ENCODE measurements around the gene ANKRD62.
"Not testable (repeated sequence)": the region's sequence is repeated elsewhere in the genome, so short reads cannot be mapped to it uniquely, and the experiment has no call there.

The ANKRD62 gene

DNA sequence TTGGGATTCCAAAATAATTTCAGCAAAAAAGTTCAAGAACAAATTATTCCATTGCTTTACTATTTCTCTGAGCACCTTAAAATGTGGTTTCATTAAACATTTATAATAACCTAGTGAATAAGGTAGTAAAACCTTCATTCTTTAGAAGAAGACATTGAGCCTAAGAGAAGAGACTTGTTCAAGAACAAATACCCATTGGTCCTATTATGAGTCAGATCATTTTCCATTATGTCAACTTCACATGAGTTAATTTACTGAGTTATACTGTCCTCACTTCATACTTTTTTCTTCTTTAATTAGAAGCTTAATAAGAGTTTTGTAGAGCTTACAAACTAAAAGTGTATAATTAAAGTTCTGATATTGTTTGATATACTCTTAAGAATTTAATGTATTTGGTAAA is 5.5 kb downstream of the ANKRD62 start:
- no peak for DNase-seq

DNA sequence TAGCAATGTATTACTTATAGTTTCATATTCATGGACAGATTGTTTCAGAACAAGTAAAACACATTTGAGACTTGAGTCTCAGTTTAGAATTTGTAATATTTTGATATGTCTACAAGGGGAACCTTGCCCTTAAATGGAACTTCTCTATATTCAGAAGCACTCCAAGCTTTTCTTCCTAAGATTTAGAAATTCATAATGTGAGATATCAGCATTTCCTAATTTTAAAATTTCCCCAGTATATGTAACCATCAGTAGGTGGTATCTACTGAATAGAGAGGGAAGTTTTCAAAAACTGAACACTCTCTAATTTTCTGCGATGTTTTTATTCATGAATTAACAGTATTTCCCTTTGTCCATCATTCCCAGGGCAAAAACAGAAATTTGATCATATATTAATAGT is 7.6 kb downstream of the ANKRD62 start:
- no peak for DNase-seq

DNA sequence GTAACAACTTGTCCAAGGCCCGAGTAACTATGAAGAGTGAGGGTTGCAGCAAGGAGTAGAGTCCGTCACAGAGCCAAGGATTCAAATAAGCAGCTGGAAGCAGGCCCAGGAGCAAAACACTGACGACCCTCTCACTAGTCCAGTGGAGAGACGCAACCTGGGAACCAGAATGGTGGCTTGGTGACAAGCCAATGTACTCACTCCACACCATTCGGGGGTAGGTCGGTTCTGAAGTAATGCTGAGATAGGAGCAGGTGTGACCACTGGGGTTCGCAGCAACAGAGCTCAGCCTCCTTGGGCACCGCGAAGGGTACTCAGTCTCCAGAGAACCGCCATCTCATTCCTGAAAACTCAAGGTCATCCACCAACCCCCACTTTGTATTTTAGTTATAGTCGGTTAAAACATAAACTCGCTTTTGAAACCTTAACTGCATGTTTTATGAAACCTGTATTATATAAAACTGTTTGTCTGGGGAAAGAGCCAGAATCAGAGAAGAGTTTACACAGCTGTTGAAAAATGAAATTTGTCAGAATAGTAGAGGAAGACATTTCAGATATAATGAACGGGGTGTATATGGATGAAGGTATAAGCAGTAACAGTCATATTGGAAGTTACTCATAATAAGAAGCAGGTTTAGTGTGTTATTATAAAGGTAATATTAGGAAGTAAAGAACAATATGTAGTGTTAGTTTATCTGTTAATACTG is 8.6 kb downstream of the ANKRD62 start:
- no peak for DNase-seq

DNA sequence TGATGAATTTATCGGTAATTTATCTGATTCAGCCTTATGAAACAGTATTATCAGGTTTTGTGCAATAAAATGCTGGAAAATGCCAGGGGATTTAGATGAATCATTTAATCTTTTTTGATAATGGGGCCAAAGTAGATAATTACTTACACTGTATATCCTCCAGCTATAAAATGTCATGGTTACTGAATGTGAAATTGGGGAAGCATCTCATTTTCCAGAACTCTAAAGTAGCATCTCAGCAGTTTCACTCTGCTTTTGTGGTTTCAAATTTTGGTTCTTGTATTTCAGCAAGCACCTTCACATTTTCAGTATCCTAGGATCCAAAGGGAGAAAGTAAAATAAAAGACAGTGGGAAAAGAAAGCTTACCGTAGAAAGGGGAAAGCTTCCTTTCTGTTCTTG is 12.8 kb downstream of the ANKRD62 start:
- no peak for DNase-seq

DNA sequence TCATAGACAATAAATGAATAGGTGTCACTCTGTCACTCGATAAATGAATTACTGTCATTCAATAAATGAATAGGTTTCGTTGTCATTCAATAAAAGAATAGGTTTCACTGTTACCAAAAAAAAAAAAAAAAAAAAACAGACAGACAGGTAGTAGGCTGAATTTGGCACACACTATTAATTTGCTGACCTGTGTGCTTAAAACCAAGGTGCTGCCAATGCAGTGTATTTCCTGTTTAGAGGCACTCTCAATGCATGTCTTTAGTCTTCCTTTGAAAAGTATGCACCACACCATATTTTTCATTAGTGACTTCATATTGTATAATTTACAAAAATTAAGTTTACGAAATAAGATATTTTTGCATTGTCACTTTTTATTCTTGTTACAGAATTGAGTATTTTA is 16.2 kb downstream of the ANKRD62 start:
- no peak for DNase-seq

DNA sequence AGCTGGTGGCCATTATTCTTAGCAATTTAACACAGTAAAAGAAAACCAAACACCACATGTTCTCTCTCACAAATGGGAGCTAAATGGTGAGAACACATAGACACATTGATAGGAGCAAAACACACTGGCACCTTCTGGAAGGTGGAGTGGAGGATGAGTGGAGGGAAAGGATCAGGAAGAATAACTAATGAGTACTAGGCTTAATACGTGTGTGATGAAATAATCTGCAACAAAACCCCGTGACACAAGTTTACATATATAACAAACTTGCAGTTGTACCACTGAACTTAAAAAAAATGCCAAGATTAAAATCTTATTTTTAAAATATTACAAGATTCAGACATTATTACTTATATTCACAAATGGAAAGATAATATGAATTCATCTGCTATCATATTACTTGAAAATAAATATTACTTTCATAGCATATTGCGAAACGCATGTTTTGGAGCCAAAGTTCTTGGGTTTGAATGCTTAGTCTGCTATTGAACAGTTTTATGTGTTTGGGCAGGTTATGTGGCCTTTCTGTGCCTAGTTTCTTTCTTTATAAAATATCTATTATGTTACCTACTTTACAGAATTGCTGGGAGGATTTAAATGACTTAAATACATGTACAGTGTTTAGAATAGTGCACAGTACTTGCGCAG is 20.5 kb downstream of the ANKRD62 start:
- no peak for DNase-seq

DNA sequence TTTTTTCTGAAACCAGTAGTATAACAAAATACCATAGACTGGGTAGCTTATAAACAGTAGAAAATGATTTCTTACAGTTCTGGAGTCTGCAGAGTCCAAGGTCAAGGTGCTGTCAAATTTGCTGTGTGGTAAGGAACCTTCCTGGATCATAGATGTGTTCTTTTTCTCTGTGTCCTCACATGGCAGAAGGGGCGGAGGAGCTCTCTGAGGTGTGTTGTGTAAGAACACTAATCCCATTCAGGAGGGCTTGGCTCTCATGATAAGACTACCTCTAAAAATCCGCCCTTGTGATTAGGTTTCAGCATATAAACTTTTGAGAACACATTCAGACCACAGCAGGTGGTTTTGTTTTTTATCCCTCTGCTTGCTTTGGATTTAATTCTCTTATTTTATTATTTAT is 25.7 kb downstream of the ANKRD62 start:
- no peak for DNase-seq

DNA sequence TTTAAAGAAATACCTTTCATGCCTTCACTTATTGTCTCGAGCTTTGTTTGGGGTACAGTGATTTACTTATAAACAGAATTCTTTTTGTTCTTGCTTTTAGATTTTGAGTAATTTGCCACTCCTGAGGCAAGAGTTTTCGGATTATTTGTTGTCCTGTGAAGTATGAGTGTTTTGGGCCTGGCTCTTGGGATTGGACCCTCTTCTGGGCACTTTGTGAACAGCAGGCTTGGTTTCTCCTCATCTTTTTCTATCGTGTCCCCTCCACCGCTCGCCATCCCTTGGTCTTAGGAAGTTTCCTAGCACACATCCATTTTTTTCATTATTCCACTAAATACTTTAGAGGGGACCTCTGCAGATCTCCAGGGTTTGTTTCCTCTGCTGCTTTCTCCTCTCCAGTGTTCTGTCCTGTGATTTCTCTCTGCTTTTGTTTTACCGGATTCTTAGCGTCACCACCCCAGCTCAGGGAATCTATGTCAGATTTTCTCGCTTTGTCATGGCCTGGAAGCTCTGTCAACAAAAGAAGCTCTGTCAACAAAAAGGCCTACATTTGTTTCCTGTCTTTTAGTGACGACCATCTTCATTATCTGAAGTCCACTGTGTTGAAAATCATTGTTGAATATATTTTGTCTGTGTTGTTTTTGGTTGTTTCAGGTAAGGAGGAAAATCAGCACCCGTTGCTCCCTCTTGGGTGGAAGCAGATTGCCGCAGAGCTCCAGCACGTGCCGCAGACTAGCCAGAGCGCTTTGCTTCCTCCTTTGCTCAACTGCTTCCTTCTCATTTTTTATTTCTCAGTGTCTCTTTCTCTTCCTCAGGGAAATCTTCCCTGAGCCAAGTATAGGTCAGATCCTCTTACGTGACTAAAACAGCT is 27.8 kb downstream of the ANKRD62 start:
- DNase-seq: no peak

DNA sequence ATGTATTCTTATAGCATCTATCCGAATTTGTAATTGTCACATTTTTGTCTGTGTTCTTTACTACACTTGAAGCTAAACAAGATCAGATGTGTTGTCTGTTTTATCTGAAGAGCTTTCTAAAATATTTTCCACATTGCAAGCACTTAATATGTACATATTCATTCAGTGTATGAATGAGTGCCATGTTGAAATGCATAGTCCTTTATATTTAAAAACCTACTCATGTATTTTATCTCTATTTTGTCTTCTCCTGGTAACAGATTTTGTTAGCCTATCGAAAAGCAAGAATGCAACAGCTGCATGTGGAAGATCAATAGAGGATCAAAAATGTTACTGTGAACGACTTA is 28.4 kb downstream of the ANKRD62 start:
- not testable (repeated sequence) for DNase-seq

DNA sequence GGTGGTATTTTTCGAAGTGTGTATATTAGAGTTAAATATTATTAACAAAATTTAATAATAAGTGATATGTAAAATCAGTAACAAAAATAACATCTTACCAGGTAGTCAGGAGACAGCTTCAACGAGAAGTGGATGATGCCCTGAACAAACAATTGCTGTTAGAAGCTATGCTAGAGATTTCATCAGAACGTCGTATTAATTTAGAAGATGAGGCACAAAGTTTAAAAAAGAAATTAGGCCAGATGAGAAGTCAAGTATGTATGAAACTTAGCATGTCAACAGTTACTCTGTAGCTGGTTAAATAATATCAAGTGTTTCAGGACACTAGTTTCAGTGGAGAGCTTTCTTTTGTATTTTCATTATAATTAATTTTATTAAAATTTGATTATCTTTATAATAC is 34.0 kb downstream of the ANKRD62 start:
- DNase-seq: not testable (repeated sequence)

DNA sequence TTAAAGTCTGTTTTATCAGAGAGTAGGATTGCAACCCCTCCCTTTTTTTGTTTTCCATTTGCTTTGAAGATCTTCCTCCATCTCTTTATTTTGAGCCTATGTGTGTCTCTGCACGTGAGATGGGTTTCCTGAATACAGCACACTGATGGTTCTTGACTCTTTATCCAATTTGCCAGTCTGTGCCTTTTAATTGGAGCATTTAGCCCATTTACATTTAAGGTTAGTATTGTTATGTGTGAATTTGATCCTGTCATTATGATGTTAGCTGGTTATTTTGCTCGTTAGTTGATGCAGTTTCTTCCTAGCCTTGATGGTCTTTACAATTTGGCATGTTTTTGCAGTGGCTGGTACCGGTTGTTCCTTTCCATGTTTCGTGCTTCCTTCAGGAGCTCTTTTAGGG is 45.2 kb downstream of the ANKRD62 start:
- DNase-seq: not testable (repeated sequence)

DNA sequence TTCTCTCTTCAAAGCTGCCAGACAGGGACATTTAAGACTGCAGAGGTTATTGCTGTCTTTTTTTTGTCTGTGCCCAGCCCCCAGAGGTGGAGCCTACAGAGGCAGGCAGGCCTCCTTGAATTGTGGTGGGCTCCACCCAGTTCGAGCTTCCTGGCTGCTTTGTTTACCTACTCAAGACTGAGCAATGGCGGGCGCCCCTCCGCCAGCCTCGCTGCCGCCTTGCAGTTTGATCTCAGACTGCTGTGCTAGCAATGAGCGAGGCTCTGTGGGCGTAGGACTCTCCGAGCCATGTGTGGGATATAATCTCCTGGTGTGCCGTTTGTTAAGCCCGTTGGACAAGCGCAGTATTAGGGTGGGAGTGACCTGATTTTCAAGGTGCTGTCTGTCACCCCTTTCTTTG is 47.2 kb downstream of the ANKRD62 start:
- not testable (repeated sequence) for DNase-seq

DNA sequence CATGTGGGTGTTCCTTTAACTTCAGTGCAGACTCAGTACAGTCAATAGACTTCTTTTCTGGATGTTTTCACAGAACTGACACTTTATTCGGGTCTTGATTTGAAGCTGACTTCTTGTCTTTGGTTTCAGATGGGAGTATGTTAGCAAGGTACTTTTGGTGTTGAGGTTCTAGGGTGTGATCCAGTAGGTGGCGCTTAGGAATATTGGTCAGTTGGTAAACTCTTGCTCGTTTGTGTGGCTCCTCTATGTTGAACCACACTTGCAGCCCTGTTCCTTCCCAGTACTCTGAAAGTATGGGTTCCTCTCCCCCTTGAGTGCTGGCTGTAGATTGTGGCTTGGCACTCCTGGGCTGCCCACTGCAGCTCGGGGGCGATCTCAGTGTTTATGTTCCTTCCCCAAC is 48.1 kb downstream of the ANKRD62 start:
- not testable (repeated sequence) for DNase-seq

DNA sequence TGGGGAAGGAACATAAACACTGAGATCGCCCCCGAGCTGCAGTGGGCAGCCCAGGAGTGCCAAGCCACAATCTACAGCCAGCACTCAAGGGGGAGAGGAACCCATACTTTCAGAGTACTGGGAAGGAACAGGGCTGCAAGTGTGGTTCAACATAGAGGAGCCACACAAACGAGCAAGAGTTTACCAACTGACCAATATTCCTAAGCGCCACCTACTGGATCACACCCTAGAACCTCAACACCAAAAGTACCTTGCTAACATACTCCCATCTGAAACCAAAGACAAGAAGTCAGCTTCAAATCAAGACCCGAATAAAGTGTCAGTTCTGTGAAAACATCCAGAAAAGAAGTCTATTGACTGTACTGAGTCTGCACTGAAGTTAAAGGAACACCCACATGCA is 55.8 kb downstream of the ANKRD62 start:
- not testable (repeated sequence) for DNase-seq

DNA sequence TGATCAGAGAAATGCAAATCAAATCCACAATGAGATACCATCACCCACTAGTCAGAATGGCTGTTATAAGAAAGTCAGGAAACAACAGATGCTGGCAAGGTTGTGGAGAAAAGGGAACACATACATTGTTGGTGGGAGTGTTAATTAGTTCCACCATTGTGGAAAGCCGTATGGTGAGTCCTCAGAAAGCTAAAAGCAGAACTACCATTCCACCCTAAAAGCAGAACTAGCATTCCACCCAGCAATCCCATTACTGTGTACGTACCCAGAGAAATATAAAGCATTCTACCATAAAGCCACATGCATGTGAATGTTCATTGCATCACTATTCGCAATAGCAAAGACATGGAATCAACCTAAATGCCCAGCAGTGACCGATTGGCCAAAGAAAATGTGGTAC is 60.7 kb downstream of the ANKRD62 start:
- DNase-seq: no peak

DNA sequence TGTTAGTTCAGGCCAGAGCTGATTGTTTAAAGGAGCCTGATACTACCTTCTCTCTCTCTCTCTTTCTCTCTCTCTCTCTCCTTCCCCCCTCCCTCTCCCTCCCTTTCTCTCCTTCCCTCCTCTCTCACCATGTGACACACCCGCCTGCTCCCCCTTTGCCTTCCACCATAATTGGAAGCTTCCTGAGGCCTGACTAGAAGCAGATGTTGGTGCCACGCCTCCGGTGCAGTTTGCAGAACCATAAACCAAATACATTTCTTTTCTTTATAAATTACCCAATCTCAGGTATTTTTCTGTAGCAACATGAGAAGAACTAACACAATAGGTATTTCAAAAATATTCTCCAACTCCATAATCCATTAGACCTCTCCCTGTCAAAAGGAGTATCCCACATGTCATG is 62.4 kb downstream of the ANKRD62 start:
- no peak for DNase-seq

DNA sequence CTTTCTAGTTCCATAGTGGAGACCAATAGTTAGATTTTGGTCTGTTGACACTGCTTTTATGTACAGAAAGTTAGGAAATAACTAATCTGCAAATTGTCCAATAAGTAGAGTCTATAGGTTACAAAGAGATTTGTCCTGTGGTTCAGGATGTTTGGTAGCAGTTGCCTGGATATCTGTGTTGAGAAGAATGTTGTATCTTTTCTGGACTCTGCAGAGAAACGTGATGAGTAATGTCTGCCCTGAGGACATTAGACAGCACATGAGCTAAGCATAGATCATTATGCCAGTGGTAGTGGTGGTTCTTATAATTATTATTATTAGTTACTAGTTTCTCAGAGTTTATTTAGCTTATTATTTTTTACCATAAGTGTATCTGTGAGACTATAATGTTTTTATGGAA is 65.8 kb downstream of the ANKRD62 start:
- no peak for DNase-seq

DNA sequence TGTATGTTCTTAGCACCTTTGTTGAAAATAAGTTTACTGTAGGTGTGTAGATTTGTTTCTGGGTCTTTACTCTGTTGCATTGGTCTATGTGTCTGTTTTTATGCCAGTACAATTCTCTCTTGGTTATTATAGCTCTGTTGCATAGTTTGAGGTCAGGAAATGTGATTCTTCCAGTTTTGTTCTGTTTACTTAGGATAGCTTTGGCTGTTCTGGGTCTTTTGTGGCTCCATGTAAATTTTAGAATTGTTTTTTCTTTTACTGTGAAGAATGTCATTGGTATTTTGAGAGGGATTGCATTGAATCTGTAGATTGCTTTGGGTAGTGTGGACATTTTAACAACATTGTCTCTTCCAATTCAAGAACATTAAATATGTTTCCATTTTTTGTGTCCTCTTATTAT is 69.1 kb downstream of the ANKRD62 start:
- DNase-seq: no peak

DNA sequence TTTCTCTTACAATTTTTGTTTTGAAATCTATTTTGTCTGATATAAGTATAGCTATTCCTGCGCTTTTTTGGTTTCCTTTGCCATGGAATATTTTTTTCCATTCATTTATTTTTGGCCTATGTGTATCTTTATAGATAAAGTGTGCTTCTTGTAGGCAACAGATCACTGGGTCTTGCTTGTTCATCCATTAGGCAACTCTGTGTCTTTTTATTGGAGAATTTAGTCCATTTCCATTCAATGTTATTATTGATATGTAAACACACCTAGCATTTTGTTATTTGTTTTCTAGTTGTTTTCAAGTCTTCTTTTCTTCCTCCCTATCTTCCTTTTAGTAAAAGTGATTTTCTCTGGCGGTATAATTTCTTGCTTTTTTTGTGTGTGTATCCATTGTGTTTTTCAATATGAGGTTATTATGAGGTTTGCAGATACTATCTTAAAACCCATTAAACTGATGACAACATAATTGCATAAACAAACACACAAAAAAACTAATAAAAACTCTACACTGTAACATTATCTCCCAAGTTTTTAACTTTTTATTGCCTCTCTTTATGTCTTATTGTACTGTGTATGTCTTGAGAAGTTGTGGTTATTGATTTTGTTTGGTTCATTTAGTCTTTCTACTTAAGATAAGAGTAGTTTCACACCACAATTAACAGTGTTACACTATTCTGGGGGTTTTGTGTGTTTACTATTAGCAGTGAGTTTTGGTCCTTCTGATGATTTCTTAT is 71.6 kb downstream of the ANKRD62 start:
- no peak for DNase-seq

All from C1 segment of cervical spinal cord (tissue), 14 donors.